ENCODE measurements around the gene YPEL3. TPM values are rescaled to one million over a fixed set of nuclear protein-coding genes. Genes with fewer than 3 reads are reported as not detected.
"Not testable (repeated sequence)": the region's sequence is repeated elsewhere in the genome, so short reads cannot be mapped to it uniquely, and the experiment has no call there.

The YPEL3 gene, protein sequence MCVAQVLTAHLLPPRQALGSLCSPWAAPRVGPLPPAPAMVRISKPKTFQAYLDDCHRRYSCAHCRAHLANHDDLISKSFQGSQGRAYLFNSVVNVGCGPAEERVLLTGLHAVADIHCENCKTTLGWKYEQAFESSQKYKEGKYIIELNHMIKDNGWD
- total RNA-seq = 61.5 TPM
- long read RNA-seq, transcript YPEL3-201 (5 exons, 935 nt) = major isoform, 21 of 32 reads
- long read RNA-seq, transcript YPEL3-210 (5 exons, 371 nt) = minor isoform, 5 of 32 reads
- long read RNA-seq, partial matches to known transcripts = 0 of 32 reads
- long read RNA-seq, other reads (novel, unspliced or antisense) = 2 of 32 reads

DNA sequence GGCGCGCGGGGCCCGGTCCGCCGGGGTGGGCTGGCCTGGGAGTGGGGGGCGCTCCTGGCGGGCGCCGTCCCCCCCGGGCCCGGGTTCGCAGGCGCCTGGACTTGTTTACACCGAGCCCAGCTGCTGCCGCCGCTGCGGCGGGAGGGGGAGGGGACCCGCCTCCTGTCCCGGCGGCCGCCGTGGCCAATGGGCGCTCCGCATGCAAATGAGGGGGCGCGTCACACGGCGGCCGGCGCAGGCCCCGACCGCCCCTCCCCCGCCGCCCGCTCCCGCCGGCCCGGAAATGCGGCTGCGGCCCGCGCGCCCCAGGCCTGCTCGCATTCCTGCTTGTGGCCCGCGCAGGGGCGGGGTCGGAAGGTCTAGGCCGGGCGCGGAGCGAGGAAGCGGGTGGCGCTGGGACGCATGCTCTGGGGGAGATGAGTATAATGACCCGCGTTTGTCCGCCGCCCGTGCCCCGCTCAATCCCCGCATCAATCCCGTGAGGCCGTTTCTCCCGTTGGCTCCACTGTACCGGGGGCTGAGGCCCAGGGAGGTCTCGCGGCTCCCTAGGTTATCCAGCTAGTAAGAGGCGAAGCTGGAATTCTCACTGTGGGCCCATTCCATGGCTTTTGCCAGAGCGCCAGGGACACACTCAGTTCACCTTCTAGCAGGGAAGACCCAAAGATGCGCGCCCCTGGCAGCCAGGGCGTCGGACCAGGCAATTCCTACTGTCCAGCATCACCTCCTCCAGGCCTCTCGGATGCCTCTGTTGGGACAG lies at the start of gene YPEL3:
Gene YPEL3 (minus strand): TSS at position 109 of the 757 bp plus-strand sequence. CDS start 731 bp downstream, outside the sequence.
- peak; percentile 78 for ATAC-seq
- intact Hi-C loops (cut with DNase I) = loop anchor here (1.0 to 5.0 kb wide), 2 partner anchors 27 to 311 kb away; partner anchors contain the start of genes MAPK3 and ZNF771

DNA sequence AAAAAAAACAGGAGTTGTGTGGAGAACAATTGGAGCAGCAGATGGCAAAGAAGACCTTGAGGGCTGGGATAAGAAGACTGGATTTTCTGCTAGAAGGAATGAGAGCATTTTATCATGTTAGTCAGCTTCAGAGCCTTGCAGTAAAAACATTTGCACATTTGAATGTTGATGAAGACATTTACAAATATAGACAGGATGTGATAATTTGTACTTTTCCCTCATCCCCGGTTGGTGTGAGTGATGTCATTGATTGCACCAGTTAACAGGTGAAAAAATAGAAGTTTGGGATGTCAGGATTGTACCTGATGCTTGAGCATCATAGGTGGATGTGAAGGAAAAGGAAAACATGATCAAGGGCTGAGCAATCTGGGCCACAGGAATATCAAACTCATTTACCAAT lies 49.6 kb upstream of the YPEL3 start:
- intact Hi-C loops (cut with DNase I) = no loop called here
- DNase-seq (ENCODE audit: missing footprints) = no peak
- no peak for ATAC-seq

More for the DNA sequence above, at the start of gene YPEL3:
- DNase-seq (ENCODE audit: missing footprints) = peak; percentile 98

DNA sequence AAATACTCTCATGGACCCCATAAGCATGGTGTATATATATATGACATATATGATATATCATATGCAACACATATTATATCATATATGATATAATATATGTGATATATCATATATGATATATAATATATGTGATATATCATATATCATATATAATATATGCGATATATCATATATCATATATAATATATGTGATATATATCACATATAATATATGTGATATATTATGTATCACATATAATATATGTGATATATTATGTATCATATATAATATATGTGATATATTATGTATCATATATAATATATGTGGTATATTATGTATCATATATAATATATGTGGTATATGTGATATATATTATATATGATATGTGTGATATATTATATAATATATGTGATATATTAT lies 48.9 kb upstream of the YPEL3 start:
- intact Hi-C loops (cut with DNase I) = no loop called here
- ATAC-seq = no peak

DNA sequence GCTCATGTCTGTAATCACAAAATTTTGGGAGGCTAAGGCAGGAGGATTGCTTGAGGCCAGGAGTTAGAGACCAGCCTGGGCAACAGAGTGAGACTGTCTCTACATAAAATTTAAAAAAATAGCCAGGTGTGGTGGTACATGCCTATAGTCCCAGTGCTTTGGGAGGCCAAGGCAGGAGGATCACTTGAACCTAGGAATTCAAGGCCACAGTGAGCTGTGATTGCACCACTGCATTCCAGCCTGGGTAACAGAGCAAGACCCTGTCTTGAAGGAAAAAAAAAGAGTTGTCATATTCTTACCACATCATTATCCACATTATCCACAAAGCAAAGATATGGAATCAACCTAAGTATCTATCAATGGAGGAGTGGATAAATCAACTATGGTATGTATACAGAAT lies 48.0 kb upstream of the YPEL3 start:
- ATAC-seq = no peak

More for the DNA sequence above, 48.9 kb upstream of the YPEL3 start:
- no peak for DNase-seq (ENCODE audit: missing footprints)

DNA sequence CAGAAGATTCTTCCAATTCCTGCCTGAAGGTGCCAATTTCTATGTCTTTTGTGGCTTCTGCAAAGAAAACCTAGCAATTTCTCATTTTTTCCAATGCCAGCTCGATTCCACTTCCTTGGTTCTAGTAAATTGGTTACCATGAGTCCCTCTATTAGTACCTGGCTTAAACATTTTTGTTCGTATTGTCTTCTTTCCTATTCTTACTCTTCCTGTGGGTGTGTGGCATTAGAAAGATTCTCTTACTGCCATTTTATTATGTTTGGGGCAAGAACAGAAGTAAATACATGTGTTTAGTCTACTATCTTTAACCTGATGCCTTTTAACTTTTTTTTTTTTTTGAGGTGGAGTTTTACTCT lies 47.3 kb upstream of the YPEL3 start:
- intact Hi-C loops (cut with DNase I) = no loop called here
- DNase-seq (ENCODE audit: missing footprints) (no peak), ATAC-seq (no peak)

More for the DNA sequence above, 48.0 kb upstream of the YPEL3 start:
- intact Hi-C loops (cut with DNase I) = no loop called here
- DNase-seq (ENCODE audit: missing footprints) = no peak

DNA sequence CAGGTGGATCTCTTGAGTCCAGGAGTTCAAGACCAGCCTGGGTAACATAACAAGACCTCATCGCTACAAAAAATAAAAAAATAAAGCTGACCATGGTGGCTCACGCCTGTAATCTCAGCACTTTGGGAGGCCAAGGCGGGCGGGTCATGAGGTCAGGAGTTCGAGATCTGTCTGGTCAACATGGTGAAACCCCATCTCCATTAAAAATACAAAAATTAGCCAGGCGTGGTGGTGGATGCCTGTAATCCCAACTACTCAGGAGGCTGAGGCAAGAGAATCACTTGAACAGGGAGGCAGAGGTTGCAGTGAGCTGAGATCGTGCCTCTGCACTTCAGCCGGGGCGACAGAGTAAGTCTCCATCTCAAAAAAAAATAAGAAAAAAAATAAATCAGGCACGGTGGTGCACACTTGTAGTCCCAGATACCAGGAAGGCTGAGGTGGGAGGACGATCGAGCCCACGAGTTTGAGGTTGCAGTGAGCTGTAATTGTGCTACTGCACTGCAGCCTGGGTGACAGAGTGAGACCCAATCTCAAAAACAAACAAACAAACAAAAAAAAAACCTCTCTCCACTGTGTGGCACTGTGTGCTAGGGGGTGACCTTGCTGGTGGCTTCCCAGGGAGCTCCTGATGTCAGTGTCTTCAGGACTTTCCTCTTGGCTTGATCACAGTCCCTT lies 46.8 kb upstream of the YPEL3 start:
- intact Hi-C loops (cut with DNase I) = no loop called here
- no peak for DNase-seq (ENCODE audit: missing footprints)

DNA sequence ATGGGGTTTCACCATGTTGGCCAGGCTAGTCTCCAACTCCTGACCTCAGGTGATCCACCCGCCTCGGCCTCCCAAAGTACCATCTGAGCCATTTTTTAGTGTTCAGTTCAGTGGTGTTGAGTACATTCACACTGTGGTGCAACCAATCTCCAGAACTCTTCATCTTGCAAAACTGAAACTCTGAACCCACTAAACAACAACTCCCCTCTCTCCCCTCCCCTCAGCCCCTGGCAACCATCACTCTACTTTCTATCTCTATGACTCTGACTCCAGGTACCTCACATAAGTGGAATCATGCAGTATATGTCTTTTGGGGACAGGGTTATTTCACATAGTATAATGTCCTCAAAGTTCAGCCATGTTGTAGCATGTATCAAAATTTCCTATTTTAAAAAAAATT lies 45.7 kb upstream of the YPEL3 start:
- DNase-seq (ENCODE audit: missing footprints) = no peak
- intact Hi-C loops (cut with DNase I) = no loop called here
- no peak for ATAC-seq

More for the DNA sequence above, 46.8 kb upstream of the YPEL3 start:
- no peak for ATAC-seq

DNA sequence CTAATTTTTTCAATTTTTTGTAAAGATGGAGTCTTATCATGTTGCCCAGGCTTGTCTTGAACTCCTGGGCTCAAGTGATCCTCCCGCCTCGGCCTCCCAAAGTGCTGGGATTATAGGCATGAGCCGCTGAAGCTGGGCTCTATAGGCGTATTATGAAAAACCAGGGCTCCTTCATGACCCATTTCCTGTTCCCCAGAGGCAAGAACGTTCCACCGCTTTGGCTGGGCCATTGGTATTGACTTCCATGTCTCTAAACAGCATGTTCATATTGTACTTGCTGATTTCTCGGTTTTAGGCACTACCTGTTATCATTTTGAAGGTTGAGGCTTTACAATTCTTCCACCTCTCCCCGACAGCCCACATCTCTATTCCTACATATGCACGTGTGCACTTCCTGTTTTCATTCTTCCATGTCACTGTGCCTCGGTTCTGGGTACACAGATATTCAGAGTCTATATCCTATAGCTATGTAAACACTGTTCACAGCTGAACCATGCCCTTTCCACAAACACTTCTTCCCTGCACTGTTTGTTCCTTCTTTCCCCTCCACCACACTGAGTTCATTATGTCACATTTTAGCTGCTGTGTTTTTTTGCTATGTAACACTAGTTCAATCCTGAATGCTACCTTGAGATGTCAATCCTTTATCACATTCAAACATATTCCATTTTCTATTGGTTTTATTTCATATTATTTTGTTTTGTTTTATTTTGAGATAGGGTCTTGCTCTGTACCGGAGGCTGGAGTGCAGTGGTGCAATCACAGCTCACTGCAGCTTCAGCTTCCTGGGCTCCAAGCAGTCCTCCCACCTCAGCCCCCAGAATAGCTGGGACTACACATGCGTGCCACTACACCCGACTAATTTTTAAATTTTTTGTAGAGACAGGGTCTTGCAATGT lies 43.8 kb upstream of the YPEL3 start:
- intact Hi-C loops (cut with DNase I) = no loop called here
- DNase-seq (ENCODE audit: missing footprints) = no peak
- ATAC-seq = no peak

DNA sequence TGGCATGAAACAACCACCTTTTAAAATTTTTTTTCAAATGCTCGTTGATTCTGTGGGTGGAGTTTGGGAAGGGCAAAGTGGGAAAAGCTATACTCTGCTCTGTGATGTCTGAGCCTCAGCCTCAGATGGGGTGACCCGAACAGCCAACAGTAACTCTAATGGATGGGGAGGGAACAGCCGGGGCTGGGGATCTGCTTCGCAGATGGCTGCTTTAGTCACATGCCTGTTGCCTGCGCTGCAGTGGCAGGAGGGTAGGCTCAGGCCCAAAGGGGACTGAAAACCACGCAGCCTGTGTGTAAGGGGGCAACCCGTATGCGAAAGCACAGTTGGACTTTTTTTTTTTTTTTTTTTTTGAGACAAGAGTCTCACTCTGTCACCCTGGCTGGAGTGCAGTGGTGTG lies 41.9 kb upstream of the YPEL3 start:
- DNase-seq (ENCODE audit: missing footprints) (no peak), ATAC-seq (no peak)
- intact Hi-C loops (cut with DNase I) = no loop called here

DNA sequence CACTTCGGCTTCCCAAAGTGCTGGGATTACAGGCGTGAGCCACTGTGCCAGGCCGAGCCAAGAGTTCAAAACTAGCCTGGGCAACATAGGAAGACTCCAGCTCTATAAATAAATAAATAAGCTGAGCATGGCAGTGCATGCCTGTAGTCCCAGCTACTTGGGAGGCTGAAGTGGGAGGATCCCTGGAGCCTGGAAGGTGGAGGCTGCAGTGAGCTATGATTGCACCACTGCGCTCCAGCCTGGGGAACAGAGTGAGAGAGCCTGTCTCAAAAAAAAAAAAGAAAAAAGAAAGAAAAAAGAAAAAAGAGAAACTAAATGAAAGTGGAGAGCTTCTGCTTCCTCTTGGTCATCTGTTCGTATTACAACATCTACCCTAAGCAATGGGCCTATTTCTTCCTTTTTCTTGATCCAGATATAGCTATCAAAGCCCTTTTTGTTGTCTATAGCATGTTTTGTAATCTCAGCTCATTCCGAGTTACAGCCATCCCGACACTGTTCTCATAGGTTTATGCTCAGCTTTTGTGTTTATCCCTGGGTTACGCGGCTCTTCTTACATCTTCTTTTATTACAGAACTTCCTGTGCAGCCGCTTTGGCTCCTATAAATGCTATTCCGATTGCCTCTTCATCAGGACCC lies 41.1 kb upstream of the YPEL3 start:
- ATAC-seq (peak; percentile 57), DNase-seq (ENCODE audit: missing footprints) (no peak)
- intact Hi-C loops (cut with DNase I) = no loop called here

DNA sequence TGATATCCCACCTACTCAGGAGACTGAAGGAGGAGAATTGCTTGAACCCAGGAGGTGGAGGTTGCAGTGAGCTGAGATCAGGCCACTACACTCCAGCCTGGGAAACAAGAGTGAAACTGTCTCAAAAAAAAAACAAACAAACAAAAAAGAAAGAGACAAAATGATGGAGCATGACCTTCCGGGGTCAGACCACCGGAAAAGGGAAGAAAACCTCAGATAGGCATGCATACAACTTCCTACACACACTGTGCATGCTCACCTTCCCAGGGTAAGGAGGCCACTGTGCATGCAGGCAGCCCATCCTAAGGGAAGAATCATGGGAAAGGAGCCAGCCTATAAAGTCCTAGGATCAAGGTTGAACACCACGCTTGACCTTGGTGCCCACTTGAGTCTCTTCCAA lies 36.6 kb upstream of the YPEL3 start:
- intact Hi-C loops (cut with DNase I) = no loop called here
- DNase-seq (ENCODE audit: missing footprints) = no peak
- no peak for ATAC-seq

DNA sequence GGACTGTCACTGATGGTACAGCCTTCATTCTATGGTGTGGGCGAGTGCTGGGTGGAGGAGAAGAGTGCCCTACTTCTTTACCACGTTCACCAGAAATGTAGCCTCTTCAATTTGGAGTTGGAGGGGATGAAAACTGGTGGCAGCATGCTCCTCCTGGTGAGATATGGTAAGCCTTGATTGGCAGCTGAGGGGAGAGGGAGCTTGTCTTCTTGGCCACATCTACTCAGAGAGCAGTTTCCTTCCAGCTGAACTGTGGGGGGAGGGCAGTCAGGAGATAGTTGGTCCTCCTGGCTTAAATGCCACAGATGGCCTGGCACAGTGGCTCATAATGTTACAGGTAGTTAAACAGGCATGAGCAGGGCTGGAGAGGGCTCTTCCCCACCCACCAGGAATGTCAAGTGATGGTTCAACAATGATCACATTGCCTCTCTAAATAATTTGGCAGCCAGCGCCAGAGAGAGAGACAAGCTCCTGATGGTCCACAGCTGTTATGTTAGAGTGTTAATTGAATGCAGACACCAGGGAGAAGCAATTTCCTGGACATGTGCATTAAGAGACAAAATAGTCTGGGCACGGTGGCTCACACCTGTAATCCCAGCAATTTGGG lies 36.0 kb upstream of the YPEL3 start:
- intact Hi-C loops (cut with DNase I) = no loop called here
- ATAC-seq (peak; percentile 44), DNase-seq (ENCODE audit: missing footprints) (no peak)

DNA sequence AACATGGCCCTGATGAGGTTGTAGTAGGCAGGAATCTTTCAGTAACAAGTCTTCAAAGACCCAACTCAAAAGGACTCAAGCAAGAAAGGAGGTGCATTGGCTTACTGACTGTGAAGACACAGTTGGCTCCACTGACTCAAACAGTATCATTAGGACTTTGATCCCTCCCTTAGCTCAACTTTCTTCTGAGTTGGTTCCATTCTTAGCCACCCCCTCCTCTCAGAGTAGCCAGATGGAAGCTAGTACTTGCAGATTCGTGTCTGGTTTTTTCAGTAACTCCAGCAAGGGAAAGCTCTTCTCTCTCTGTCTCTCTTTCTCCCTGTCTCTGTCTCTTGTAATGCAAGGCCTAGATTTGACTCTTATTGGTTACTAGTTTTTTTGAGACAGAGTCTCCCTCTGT lies 32.0 kb upstream of the YPEL3 start:
- DNase-seq (ENCODE audit: missing footprints) (no peak), ATAC-seq (no peak)
- intact Hi-C loops (cut with DNase I) = loop anchor here (5.0 kb wide), 1 partner anchor 34 kb away; no protein-coding TSS in a partner anchor

DNA sequence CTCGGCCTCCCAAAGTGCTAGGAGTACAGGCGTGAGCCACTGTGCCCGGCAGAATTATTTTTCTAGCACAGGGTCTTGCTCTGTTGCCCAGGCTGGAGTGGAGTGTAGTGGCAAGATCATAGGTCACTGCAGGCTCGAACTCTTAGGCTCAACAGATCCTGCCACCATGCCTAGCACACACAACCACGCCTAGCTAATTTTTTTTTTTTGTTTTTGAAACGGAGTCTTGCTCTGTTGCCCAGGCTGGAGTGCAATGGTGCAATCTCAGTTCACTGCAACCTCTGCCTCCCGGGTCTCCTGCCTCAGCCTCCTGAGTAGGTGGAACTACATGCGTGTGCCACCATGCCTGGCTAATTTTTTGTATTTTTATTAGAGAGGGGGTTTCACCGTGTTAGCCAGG lies 29.7 kb upstream of the YPEL3 start:
- intact Hi-C loops (cut with DNase I) = loop anchor here (5.0 kb wide), 1 partner anchor 37 kb away; no protein-coding TSS in a partner anchor
- not testable (repeated sequence) for ATAC-seq; DNase-seq (ENCODE audit: missing footprints)

DNA sequence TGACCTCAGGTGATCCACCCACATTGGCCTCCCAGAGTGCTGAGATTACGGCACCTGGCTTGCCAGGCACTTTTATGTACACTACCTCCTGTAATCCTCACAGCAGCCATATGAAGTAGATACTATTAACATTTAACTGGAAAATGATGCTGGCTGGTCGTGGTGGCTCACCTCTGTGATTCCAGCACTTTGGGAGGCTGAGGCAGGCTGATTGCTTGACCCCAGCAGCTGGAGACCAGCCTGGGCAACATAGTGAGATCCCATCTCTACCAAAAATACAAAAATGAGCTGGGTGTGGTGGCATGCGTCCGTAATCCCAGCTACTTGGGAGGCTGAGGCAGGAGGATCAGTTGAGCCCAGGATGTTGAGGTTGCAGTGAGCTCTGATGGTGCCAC lies 29.0 kb upstream of the YPEL3 start:
- DNase-seq (ENCODE audit: missing footprints) = no peak
- intact Hi-C loops (cut with DNase I) = loop anchor here (5.0 kb wide), 1 partner anchor 37 kb away; no protein-coding TSS in a partner anchor
- no peak for ATAC-seq

DNA sequence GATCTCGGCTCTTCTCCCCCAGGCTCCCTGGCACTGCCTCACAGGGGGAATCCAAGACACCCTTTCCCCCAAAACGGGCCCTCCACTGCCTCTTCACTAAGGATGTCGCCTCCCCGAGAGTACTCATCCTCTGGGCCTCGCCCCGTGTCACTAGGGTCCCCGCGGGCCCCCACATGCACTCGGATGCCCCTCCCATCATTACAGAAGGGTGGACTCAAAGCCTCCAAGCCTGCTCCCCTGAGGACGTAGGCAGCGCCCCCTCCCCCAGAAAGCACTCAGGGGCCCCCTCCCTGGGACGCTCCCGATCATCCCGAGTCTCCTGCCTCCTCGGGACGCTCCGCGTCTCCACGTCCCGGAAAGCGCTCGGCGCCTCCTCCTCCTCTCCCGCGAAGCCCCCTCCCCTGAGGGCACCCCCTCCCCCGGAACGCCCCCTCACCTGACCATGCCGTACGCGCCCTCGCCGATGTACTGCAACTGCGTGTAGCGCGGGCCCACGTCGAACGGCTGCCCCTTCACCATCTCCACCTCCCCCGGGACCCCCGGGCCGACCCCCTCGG lies 26.7 kb upstream of the YPEL3 start:
- intact Hi-C loops (cut with DNase I) = loop anchor here (1.0 to 2.0 kb wide), 2 partner anchors 26 to 58 kb away; partner anchors contain the start of genes ALDOA and YPEL3
- DNase-seq (ENCODE audit: missing footprints) = no peak
- ATAC-seq = peak; percentile 4
